HUES6 (cell line): Measurements from ENCODE around the gene WDFY2.
"Not testable (repeated sequence)": the region's sequence is repeated elsewhere in the genome, so short reads cannot be mapped to it uniquely, and the experiment has no call there.

Experiments used
- H3K27ac ChIP-seq: 2 replicates; pipeline ENCODE4 v1.7.0; 2013; ENCODE audit warnings: low read depth, mild to moderate bottlenecking, low read length, inconsistent platforms
- H3K27me3 ChIP-seq: 2 replicates; pipeline ENCODE4 v1.6.1; 2013; ENCODE audit warnings: low read length; ENCODE audit not compliant: control insufficient read depth, insufficient read depth
- H3K36me3 ChIP-seq: 2 replicates; pipeline ENCODE4 v1.6.1; 2013; ENCODE audit warnings: low read length; ENCODE audit not compliant: control insufficient read depth, insufficient read depth
- H3K4me1 ChIP-seq: 2 replicates; pipeline ENCODE4 v1.6.1; 2013; ENCODE audit warnings: low read length; ENCODE audit not compliant: control insufficient read depth, insufficient read depth
- H3K4me3 ChIP-seq: 2 replicates; pipeline ENCODE4 v1.5.1; 2013; ENCODE audit warnings: low read depth, low read length
- H3K9ac ChIP-seq: one replicate; pipeline ENCODE4 v1.6.1; 2013; ENCODE audit warnings: mild to moderate bottlenecking, low read length
- H3K9me3 ChIP-seq: 2 replicates; pipeline ENCODE4 v1.6.1; 2013; ENCODE audit warnings: low read depth, low read length; ENCODE audit not compliant: control insufficient read depth, insufficient read depth

Gene WDFY2

GRCh38 chr13:51688937-51689662 is 104.8 kb downstream of the WDFY2 start:
- H3K9ac ChIP-seq: no peak overlapping the region
- peaks cover 13% of the 10 kb centered on the region; the same call in 1 of the 2 replicates for H3K4me1 ChIP-seq
- no peak overlapping the region for H3K4me3 ChIP-seq
- no peak overlapping the region for H3K27ac ChIP-seq
- H3K9me3 ChIP-seq: no peaks in the 10 kb centered on the region
- no peaks in the 10 kb centered on the region for H3K36me3 ChIP-seq
- H3K27me3 ChIP-seq: no peaks in the 10 kb centered on the region

- Histone ChIP-seq H3K36me3 (no peaks in the 10 kb centered on the region), H3K27ac (no peak overlapping the region), H3K9ac (no peak overlapping the region), H3K9me3 (no peaks in the 10 kb centered on the region), H3K4me3 (no peak overlapping the region), H3K4me1 (peaks cover 13% of the 10 kb centered on the region; the same call in 1 of the 2 replicates), H3K27me3 (no peaks in the 10 kb centered on the region)
These were observed 105.4 kb downstream of the WDFY2 start for GRCh38 chr13:51689663-51689996.

GRCh38 chr13:51695677-51696076 is 111.4 kb downstream of the WDFY2 start:
- not testable (repeated sequence) for H3K27ac ChIP-seq, H3K4me1 ChIP-seq, H3K36me3 ChIP-seq, H3K9ac ChIP-seq, H3K4me3 ChIP-seq, H3K27me3 ChIP-seq, H3K9me3 ChIP-seq

- Histone ChIP-seq H3K27ac (no peak overlapping the region), H3K4me1 (no peaks in the 10 kb centered on the region), H3K4me3 (no peak overlapping the region), H3K27me3 (no peaks in the 10 kb centered on the region), H3K9me3 (peaks cover 8% of the 10 kb centered on the region; the same call in 1 of the 2 replicates), H3K36me3 (no peaks in the 10 kb centered on the region), H3K9ac (no peak overlapping the region)
These were observed 112.9 kb downstream of the WDFY2 start for GRCh38 chr13:51697181-51697580.

- Histone ChIP-seq H3K4me1 (no peaks in the 10 kb centered on the region), H3K27me3 (no peaks in the 10 kb centered on the region), H3K27ac (no peak overlapping the region), H3K36me3 (no peaks in the 10 kb centered on the region), H3K9ac (no peak overlapping the region), H3K9me3 (peaks cover 8% of the 10 kb centered on the region; the same call in 1 of the 2 replicates), H3K4me3 (no peak overlapping the region)
These were observed 113.6 kb downstream of the WDFY2 start for GRCh38 chr13:51697855-51698254.

GRCh38 chr13:51698352-51698751 is 114.1 kb downstream of the WDFY2 start:
- Histone ChIP-seq H3K36me3 (0 out of 2 replicates have a peak, but pooled peaks cover under 1% of the 10 kb centered on the region), H3K4me3 (no peak overlapping the region), H3K27ac (no peak overlapping the region), H3K4me1 (no peaks in the 10 kb centered on the region), H3K9ac (no peak overlapping the region), H3K27me3 (no peaks in the 10 kb centered on the region), H3K9me3 (peaks cover 8% of the 10 kb centered on the region; the same call in 1 of the 2 replicates)

GRCh38 chr13:51704399-51705313 is 120.4 kb downstream of the WDFY2 start:
- Histone ChIP-seq H3K9ac (no peak overlapping the region), H3K9me3 (no peaks in the 10 kb centered on the region), H3K36me3 (peaks cover 8% of the 10 kb centered on the region; the same call in 1 of the 2 replicates), H3K27ac (no peak overlapping the region), H3K27me3 (no peaks in the 10 kb centered on the region), H3K4me1 (no peaks in the 10 kb centered on the region), H3K4me3 (no peak overlapping the region)

- Histone ChIP-seq H3K36me3 (peaks cover 8% of the 10 kb centered on the region; the same call in 1 of the 2 replicates), H3K4me1 (no peaks in the 10 kb centered on the region), H3K27me3 (no peaks in the 10 kb centered on the region), H3K9ac (no peak overlapping the region), H3K27ac (no peak overlapping the region), H3K9me3 (no peaks in the 10 kb centered on the region), H3K4me3 (no peak overlapping the region)
These were observed 123.2 kb downstream of the WDFY2 start for GRCh38 chr13:51707461-51707860.

- no peak overlapping the region for H3K27ac ChIP-seq
- H3K36me3 ChIP-seq: no peaks in the 10 kb centered on the region
- H3K4me1 ChIP-seq: no peaks in the 10 kb centered on the region
- H3K9me3 ChIP-seq: no peaks in the 10 kb centered on the region
- no peak overlapping the region for H3K4me3 ChIP-seq
- H3K9ac ChIP-seq: no peak overlapping the region
- H3K27me3 ChIP-seq: no peaks in the 10 kb centered on the region
These were observed 129.5 kb downstream of the WDFY2 start for GRCh38 chr13:51713807-51714206.

GRCh38 chr13:51714663-51715168 is 130.5 kb downstream of the WDFY2 start:
- Histone ChIP-seq H3K9ac (no peak overlapping the region), H3K4me1 (no peaks in the 10 kb centered on the region), H3K27me3 (no peaks in the 10 kb centered on the region), H3K36me3 (no peaks in the 10 kb centered on the region; the same call in 1 of the 2 replicates), H3K9me3 (no peaks in the 10 kb centered on the region), H3K4me3 (no peak overlapping the region), H3K27ac (no peak overlapping the region)

GRCh38 chr13:51715613-51716012 is 131.4 kb downstream of the WDFY2 start:
- no peaks in the 10 kb centered on the region for H3K4me1 ChIP-seq
- no peaks in the 10 kb centered on the region; the same call in 1 of the 2 replicates for H3K36me3 ChIP-seq
- no peaks in the 10 kb centered on the region for H3K27me3 ChIP-seq
- no peak overlapping the region for H3K27ac ChIP-seq
- no peak overlapping the region for H3K4me3 ChIP-seq
- no peak overlapping the region for H3K9ac ChIP-seq
- no peaks in the 10 kb centered on the region for H3K9me3 ChIP-seq
